PC-3 (cell line): Measurements from ENCODE around the gene EEIG1.

Experiments
- EZH2 ChIP-seq: fragments of 300-600 bp; sonication (generic); IDR thresholded peaks from one replicate; pipeline ENCODE4 v1.6.1; 2017; ENCODE audit warnings: antibody characterized with exemption, mild to moderate bottlenecking, low read length; ENCODE audit not compliant: unreplicated experiment
- EZH2phosphoT487 ChIP-seq: fragments of 300-600 bp; sonication (generic); IDR thresholded peaks from 2 replicates; pipeline ENCODE4 v1.6.1; 2018; ENCODE audit warnings: mild to moderate bottlenecking, antibody characterized with exemption, low read length, borderline replicate concordance
- TF ChIP-seq, protein P1 (sequence below): fragments of 300-600 bp; sonication (generic); conservative IDR thresholded peaks from 2 replicates; pipeline ENCODE4 v1.5.1; 2017; ENCODE audit warnings: antibody characterized with exemption, low read depth, mild to moderate bottlenecking, low read length

DNA sequence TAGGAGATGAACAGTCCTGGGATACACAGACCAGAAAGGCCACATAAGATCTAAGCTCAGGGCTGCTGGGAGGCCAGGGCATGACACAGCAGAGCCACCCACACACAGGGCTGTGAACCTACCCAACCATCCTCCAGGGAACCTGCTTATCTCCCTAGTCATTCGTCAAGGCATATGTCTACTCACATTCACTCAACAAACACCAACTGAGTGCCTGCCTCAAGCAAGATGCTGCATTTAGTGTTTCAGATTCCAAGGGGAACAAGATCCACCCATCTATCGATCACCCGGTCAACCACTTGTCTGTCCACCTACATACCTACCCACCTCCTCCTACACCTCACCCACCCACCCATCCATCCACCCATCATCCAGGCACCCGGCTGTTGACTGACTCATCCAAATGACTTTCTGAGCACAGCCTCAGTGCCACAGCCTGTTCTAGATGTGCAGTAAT is 45.0 kb downstream of the EEIG1 start:
- TF ChIP-seq, protein P1, sequence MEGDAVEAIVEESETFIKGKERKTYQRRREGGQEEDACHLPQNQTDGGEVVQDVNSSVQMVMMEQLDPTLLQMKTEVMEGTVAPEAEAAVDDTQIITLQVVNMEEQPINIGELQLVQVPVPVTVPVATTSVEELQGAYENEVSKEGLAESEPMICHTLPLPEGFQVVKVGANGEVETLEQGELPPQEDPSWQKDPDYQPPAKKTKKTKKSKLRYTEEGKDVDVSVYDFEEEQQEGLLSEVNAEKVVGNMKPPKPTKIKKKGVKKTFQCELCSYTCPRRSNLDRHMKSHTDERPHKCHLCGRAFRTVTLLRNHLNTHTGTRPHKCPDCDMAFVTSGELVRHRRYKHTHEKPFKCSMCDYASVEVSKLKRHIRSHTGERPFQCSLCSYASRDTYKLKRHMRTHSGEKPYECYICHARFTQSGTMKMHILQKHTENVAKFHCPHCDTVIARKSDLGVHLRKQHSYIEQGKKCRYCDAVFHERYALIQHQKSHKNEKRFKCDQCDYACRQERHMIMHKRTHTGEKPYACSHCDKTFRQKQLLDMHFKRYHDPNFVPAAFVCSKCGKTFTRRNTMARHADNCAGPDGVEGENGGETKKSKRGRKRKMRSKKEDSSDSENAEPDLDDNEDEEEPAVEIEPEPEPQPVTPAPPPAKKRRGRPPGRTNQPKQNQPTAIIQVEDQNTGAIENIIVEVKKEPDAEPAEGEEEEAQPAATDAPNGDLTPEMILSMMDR, result no peak
- no peak for TF ChIP-seq EZH2phosphoT487
- TF ChIP-seq EZH2, result no peak
